Kidney epithelial cell (primary cell): ENCODE measurements around the gene ADCK1. TPM values are rescaled to one million over a fixed set of nuclear protein-coding genes. Genes with fewer than 3 reads are reported as not detected.

Experiments used
- DNase-seq: peaks from one replicate; pipeline ENCODE4 v3.0.0-alpha.2; 2010; ENCODE audit warnings: low read depth
- H3K27me3 ChIP-seq: 2 replicates; pipeline ENCODE4 v1.6.0; 2011; ENCODE audit warnings: low read length; ENCODE audit not compliant: control insufficient read depth, insufficient read depth
- H3K36me3 ChIP-seq: 2 replicates; pipeline ENCODE4 v1.5.1; 2011; ENCODE audit warnings: low read length; ENCODE audit not compliant: control insufficient read depth, insufficient read depth
- H3K4me3 ChIP-seq: 2 replicates; pipeline ENCODE4 v1.5.1; 2011; ENCODE audit warnings: low read depth, mild to moderate bottlenecking, control low read depth, low read length
- total RNA-seq: library from RNA; depleted of rRNA; stranded (reverse); fragments of >200 nt; gene quantifications from 2 replicates; pipeline ENCODE4 v1.2.3, GENCODE V29; 2015
- TF ChIP-seq, protein P1 (sequence below): IDR thresholded peaks from 2 replicates; pipeline ENCODE4 v1.5.1; 2011; ENCODE audit warnings: mild to moderate bottlenecking, moderate library complexity, low read length, control low read depth, inconsistent platforms; ENCODE audit not compliant: insufficient read depth, poor library complexity, severe bottlenecking

The ADCK1 gene
- total RNA-seq, 1 donor from 2014 or later, result 9.3 TPM

GRCh38 chr14:77823378-77823777 lies 23.5 kb downstream of the ADCK1 start:
- Histone ChIP-seq H3K36me3 (no peaks in the 10 kb centered on the region), H3K27me3 (no peaks in the 10 kb centered on the region), H3K4me3 (no peak overlapping the region)
- no peak for DNase-seq
- TF ChIP-seq, protein P1, sequence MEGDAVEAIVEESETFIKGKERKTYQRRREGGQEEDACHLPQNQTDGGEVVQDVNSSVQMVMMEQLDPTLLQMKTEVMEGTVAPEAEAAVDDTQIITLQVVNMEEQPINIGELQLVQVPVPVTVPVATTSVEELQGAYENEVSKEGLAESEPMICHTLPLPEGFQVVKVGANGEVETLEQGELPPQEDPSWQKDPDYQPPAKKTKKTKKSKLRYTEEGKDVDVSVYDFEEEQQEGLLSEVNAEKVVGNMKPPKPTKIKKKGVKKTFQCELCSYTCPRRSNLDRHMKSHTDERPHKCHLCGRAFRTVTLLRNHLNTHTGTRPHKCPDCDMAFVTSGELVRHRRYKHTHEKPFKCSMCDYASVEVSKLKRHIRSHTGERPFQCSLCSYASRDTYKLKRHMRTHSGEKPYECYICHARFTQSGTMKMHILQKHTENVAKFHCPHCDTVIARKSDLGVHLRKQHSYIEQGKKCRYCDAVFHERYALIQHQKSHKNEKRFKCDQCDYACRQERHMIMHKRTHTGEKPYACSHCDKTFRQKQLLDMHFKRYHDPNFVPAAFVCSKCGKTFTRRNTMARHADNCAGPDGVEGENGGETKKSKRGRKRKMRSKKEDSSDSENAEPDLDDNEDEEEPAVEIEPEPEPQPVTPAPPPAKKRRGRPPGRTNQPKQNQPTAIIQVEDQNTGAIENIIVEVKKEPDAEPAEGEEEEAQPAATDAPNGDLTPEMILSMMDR, result no peak

DNA sequence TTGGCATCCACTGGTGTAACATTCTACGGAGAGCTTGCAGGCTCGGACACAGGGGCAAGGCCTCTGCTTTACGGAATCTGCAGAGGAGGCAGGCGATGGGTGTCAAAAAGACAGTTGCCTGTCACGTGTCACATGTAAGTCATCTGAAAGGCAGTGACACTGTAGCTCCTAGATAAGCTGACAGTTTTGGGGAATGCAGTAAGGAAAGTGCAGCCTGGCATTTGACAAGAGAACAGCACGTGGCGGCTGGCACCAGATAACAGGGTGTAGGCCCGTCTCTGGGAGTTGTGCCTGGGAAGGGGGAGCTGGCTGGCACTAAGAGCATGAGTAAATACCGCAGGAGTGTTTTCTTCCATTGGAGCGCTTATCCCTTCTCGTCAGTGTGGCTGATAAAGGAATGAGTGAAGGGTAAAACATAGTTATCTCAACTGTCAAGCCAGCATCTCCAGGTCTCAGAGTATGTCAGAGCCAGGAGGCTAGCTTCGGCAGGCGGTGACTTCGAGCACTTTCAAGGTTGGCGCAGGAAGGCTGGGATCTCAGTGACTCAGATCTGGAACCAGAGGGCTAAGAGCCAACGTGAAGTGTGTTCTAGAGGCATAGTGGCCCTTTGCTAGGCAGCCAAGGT lies 26.1 kb downstream of the ADCK1 start:
- Histone ChIP-seq H3K36me3 (no peaks in the 10 kb centered on the region), H3K4me3 (no peak overlapping the region), H3K27me3 (no peaks in the 10 kb centered on the region)
- no peak for DNase-seq
- TF ChIP-seq, protein P1, result no peak

DNA sequence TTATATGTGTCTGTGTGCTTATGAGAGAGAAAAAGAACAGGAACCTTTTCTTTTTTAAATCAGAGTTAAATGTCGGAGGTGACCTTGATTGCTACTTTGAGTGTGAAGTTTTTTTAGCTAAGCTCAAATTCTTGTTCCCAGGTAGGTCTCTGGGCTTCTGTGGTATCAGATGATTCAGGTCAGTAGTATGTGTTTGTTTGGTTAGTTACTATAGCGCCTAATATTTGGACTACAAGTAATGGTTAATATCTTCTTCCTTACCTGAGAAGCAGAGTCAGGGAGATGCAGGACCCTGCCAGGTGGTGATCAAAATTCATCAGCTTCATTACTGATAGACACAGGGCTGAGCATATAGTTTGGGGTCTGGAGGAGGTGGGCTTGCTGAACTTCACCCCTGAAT lies 30.8 kb downstream of the ADCK1 start:
- Histone ChIP-seq H3K4me3 (no peak overlapping the region), H3K27me3 (no peaks in the 10 kb centered on the region), H3K36me3 (no peaks in the 10 kb centered on the region)
- TF ChIP-seq, protein P1, result no peak
- DNase-seq, result no peak

DNA sequence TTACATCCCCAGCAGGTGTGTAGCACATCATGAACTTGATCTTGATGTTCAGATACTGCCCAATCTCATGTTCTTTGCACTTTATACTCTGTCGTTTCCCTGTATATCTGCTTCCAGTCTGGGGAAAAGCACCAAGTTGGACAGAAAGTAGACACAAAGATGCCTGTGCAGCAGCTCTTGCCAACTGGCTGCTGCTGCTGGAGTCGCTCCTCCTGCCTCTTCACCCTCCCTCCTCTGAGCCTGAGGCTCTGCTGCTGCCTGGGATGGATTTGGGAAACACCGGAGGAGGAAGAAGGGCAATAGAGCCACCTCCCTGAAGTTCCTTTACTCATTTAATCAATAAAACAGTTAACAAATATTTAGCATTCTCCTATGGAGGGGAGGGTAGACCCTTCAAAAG lies 32.4 kb downstream of the ADCK1 start:
- H3K27me3 ChIP-seq, result no peaks in the 10 kb centered on the region
- TF ChIP-seq, protein P1, result no peak
- no peak for DNase-seq
- H3K4me3 ChIP-seq, result no peak overlapping the region
- no peaks in the 10 kb centered on the region for H3K36me3 ChIP-seq

- TF ChIP-seq, protein P1, result no peak
- no peak for DNase-seq
- Histone ChIP-seq H3K4me3 (no peak overlapping the region), H3K27me3 (no peaks in the 10 kb centered on the region), H3K36me3 (no peaks in the 10 kb centered on the region)
Observed at GRCh38 chr14:77837926-77838325, 38.0 kb downstream of the ADCK1 start.

DNA sequence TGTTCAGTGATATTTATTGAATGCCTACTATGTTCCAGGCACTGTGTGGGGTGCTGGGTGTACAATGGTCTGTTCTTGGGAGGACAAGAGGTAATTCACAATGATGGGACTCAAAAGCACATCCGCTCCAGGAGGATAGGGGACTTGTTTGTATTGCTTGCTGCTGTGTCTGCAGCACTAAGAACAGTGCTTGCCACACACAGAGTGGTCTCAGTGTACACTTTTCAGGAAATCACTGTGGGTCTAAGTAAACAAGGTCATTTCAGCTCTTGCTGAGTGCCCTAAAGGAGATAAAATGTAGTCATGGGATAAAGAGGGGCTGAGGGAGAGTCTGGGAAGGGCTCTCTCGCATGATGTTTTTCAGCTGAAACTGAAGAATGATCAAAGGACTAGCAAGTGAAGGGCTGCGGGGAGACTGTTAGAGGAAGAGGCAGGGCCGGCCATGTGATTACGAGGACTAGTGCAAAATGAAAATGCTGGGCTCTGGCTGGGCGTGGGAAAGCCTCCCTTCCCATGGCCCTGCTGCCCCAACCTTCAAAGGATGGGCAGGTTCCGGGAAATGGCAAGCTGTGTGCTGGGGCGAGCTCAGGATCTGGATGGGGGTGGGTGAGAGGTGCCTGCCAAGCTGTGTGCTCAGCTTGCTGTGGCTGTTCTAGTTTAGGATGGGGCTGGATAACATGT lies 39.1 kb downstream of the ADCK1 start:
- TF ChIP-seq, protein P1, result no peak
- Histone ChIP-seq H3K36me3 (no peaks in the 10 kb centered on the region), H3K4me3 (no peak overlapping the region), H3K27me3 (no peaks in the 10 kb centered on the region)
- no peak for DNase-seq
